ENCODE data around the gene BBS1.
A peak's percentile ranks its signal among the peaks of the same experiment; 100 is the strongest.
"Not testable (repeated sequence)": the region's sequence is repeated elsewhere in the genome, so short reads cannot be mapped to it uniquely, and the experiment has no call there.

Gene BBS1

GRCh38 chr11:66510271-66510989, at the start of gene BBS1:
TSS of gene BBS1 (plus strand) at chr11:66510635. CDS start at chr11:66510660, 25 bp downstream.
- DNase-seq = peak; percentile 94

- no peak for DNase-seq
Observed at GRCh38 chr11:66462010-66462409, 48.4 kb upstream of the BBS1 start.

GRCh38 chr11:66462911-66463310, 47.5 kb upstream of the BBS1 start:
- no peak for DNase-seq

GRCh38 chr11:66464116-66464515, 46.3 kb upstream of the BBS1 start:
- not testable (repeated sequence) for DNase-seq

- DNase-seq = peak; percentile 31
Observed at GRCh38 chr11:66464916-66465315, 45.5 kb upstream of the BBS1 start.

GRCh38 chr11:66465373-66466224, 44.8 kb upstream of the BBS1 start:
- DNase-seq = no peak

GRCh38 chr11:66466225-66467033, 44.0 kb upstream of the BBS1 start, which contains the start of gene PELI3:
TSS of gene PELI3 (plus strand) at chr11:66466905. CDS start at chr11:66468129, 1,224 bp downstream.
- DNase-seq = peak; percentile 96

- peak; percentile 82 for DNase-seq
Observed at GRCh38 chr11:66467034-66467659, 43.3 kb upstream of the BBS1 start.

GRCh38 chr11:66467756-66468155, 42.7 kb upstream of the BBS1 start:
- DNase-seq = peak; percentile 91

- DNase-seq = no peak
Observed at GRCh38 chr11:66468691-66469090, 41.7 kb upstream of the BBS1 start.

- no peak for DNase-seq
Observed at GRCh38 chr11:66469441-66469840, 41.0 kb upstream of the BBS1 start.

GRCh38 chr11:66470015-66470414, 40.4 kb upstream of the BBS1 start:
- DNase-seq = no peak

- DNase-seq = no peak
Observed at GRCh38 chr11:66471142-66471541, 39.3 kb upstream of the BBS1 start.

GRCh38 chr11:66472054-66472453, 38.4 kb upstream of the BBS1 start:
- DNase-seq = no peak

- DNase-seq = no peak
Observed at GRCh38 chr11:66473167-66473566, 37.3 kb upstream of the BBS1 start.

GRCh38 chr11:66473608-66474515, 36.6 kb upstream of the BBS1 start:
- no peak for DNase-seq

GRCh38 chr11:66475349-66476172, 34.9 kb upstream of the BBS1 start:
- DNase-seq = no peak

GRCh38 chr11:66476173-66476840, 34.1 kb upstream of the BBS1 start:
- no peak for DNase-seq

GRCh38 chr11:66476841-66477251, 33.6 kb upstream of the BBS1 start:
- DNase-seq = no peak
